ENCODE measurements around the gene YJU2. TPM values are rescaled to one million over a fixed set of nuclear protein-coding genes. Genes with fewer than 3 reads are reported as not detected.
"Not testable (repeated sequence)": the region's sequence is repeated elsewhere in the genome, so short reads cannot be mapped to it uniquely, and the experiment has no call there.

The YJU2 gene
- total RNA-seq, 1 experiment from 2014 or later = 15.7 TPM

- peak; percentile 67 for DNase-seq (ENCODE audit: extremely low read depth, low read depth)
Observed at GRCh38 chr19:4267101-4267900, 20.4 kb downstream of the YJU2 start.

DNA sequence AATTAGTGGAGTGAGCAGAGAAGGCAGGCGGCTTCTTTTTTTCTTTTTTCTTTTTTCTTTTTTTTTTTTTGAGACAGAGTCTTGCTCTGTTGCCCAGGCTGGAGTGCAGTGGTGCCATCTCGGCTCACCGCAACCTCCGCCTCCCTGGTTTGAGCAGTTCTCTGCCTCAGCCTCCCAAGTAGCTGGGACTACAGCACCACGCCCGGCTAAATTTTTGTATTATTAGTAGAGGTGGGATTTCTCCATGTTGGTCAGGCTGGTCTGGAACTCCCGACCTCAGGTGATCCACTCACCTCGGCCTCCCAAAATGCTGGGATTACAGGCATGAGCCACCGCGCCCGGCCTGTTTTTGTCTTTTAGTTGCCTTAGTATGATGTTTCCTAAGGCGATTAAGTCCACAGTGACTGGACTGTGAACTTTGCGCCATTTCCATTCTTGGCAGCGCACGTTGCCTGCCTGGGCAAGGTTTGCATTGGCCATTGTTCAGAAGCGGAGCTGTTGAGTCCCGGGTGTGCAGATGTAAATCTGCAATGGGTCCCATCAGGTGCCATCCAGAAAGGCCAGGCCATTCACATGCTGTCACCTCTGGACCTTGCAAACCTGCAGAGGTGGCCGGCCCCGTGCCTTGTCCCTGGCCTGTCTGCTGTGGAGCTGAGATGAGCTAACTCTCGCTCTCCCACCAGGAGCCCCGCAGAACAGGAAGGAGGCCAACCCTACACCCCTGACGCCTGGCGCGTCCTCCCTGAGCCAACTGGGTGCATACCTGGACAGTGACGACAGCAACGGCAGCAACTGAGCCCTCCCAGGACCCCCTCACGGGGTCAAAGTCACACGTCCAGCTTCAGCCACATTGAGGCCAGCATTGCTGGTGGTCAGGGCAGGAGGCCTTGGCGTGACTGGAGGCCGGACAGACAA, 21.3 kb downstream of the YJU2 start:
- no peak for DNase-seq (ENCODE audit: extremely low read depth, low read depth)

- no peak for DNase-seq (ENCODE audit: extremely low read depth, low read depth)
Observed at GRCh38 chr19:4268816-4269430, 22.0 kb downstream of the YJU2 start.

- no peak for DNase-seq (ENCODE audit: extremely low read depth, low read depth)
Observed at GRCh38 chr19:4272894-4273293, 26.0 kb downstream of the YJU2 start.

GRCh38 chr19:4274321-4274686, 27.4 kb downstream of the YJU2 start:
- DNase-seq (ENCODE audit: extremely low read depth, low read depth) = not testable (repeated sequence)

- DNase-seq (ENCODE audit: extremely low read depth, low read depth) = no peak
Observed at GRCh38 chr19:4277191-4277696, 30.4 kb downstream of the YJU2 start.

- DNase-seq (ENCODE audit: extremely low read depth, low read depth) = no peak
Observed at GRCh38 chr19:4278010-4278409, 31.1 kb downstream of the YJU2 start.

- no peak for DNase-seq (ENCODE audit: extremely low read depth, low read depth)
Observed at GRCh38 chr19:4278419-4279266, 31.8 kb downstream of the YJU2 start, which contains the start of gene SHD. SHD (plus strand) TSS chr19:4279266; CDS start chr19:4280064, 798 bp downstream.

DNA sequence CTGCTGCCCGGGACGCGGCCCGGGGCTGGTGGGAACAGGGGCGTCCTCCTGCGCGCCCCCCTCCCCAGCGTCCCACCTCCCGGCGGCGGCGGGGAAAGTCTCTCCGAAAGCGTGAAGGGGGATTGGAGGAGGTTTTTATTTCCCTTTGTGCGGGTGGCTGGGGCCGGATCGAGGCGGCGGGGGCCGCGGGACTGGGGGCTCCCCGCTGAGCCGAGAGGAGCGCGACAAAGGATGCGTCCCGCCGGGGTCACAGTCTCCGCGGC, 32.3 kb downstream of the YJU2 start:
- no peak for DNase-seq (ENCODE audit: extremely low read depth, low read depth)

DNA sequence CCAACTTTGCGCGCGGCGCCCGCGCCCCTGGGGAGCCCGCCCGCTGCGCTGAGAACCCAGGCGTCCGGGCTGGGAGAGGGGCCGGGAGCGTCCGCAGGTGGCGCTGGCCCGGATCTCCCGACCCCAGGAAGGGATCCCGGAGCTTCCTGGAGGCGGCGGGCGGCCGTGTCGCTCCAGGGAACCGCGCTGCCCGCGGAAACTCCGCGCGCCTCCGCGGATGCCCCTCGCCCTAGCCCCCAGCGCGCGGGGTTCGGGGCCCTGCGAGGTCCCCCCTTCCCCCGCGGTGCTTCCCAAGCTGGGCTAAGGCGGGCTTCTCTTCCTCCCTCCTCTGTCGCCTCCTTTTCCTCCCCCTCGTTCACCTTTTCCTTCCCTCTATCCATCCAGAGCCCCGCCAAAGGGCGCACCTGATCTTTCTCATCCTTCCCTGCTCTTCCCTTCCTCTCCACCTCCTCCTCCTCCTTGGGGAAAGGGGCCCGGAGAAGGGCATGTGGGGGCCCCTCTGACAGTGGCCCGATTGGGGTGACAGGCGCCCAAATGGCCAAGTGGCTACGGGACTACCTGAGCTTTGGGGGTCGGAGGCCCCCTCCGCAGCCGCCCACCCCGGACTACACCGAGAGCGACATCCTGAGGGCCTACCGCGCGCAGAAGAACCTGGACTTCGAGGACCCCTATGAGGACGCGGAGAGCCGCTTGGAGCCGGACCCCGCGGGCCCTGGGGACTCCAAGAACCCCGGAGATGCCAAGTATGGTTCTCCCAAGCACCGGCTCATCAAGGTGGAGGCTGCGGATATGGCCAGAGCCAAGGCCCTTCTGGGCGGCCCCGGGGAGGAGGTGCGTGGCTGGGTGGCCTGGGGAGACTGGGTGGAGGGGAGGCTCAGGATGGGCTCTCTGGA, 32.9 kb downstream of the YJU2 start:
- DNase-seq (ENCODE audit: extremely low read depth, low read depth) = no peak

DNA sequence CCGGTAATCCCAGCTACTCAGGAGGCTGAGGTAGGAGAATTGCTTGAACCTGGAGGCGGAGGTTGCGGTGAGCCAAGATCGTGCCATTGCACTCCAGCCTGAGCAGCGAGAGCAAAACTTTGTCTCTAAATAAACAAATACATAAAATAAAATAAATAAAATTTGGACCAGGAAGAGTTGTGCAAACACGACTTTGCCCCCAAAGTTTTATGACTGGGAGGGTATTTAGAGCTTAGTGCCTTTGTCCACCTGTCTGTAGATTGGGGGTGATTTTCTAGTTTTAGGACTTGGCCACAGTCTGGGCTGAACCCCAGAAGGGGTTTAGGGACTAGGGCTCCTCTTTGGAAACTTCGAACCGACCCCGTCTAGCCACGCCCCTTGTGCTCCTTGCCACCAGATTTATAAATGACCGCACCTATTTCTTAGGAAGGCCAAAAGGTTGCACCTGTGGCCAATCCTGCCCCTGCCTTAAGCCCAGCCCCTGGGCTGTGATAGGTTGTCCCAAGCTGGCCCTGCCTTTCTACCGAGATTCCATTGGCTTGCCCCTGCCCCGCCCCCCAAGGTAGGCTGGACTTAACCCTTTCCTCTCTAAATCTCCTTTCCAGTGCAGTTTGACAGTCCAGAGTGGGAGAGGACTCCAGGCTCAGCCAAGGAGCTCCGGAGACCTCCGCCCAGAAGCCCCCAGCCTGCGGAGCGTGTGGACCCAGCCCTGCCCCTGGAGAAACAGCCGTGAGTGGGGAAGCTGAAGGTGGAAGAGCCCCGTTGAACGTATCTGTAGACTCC, 37.5 kb downstream of the YJU2 start:
- DNase-seq (ENCODE audit: extremely low read depth, low read depth) = peak; percentile 12

DNA sequence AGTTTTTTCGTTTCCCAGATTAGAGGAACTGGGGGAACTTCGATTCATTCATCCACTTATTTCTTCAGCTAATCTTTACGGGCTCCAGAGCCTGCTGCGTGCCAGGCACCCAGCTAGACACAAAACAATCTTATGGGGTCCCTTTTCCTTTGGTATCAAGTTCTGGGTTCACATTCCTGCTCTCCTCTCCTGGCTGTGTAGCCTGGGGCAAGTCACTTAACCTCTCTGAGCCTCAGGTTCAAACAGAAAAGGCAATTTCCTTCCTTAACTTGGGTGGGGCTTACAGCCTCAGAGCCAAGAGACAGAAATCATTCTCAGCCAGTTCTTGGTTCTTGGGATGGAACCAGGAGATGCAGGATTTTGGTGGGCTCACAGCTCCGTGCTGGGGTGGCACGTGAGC, 38.1 kb downstream of the YJU2 start:
- DNase-seq (ENCODE audit: extremely low read depth, low read depth) = no peak

GRCh38 chr19:4286141-4286540, 39.3 kb downstream of the YJU2 start:
- not testable (repeated sequence) for DNase-seq (ENCODE audit: extremely low read depth, low read depth)

DNA sequence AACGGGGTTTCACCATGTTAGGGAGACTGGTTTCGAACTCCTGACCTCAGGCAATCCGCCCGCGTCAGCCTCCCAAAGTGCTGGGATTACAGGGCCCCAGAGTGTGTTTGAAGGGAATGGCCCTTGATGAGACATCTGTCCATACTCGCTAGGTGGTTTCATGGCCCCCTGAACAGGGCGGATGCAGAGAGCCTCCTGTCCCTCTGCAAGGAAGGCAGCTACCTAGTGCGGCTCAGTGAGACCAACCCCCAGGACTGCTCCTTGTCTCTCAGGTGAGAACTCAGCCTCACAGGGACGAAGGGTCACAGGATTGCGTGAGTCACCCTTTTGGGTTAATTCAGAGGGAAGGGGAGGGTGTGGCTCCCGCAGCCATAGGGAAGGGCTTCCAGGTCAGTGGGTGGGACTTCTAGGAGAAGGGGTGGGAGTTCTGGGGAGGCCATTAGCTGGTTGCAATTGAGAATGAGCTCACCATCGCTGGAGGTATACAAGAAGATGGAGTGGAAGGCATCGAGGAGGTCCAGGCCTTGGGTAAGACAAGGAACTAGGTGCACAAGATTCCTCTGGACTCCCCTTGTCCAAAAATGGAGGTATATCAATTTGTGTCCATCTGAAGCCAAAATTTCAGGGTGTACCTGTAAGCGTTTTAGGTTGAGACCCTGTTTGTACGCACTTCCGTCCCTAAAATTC, 41.4 kb downstream of the YJU2 start:
- no peak for DNase-seq (ENCODE audit: extremely low read depth, low read depth)

- DNase-seq (ENCODE audit: extremely low read depth, low read depth) = no peak
Observed at GRCh38 chr19:4291184-4291732, 44.4 kb downstream of the YJU2 start.

- DNase-seq (ENCODE audit: extremely low read depth, low read depth) = no peak
Observed at GRCh38 chr19:4292515-4292914, 45.6 kb downstream of the YJU2 start.

- DNase-seq (ENCODE audit: extremely low read depth, low read depth) = no peak
Observed at GRCh38 chr19:4294389-4294788, 47.5 kb downstream of the YJU2 start.

Data from NCI-H460 (cell line).